Stimulated activated effector memory CD8-positive, alpha-beta T cell treated with anti-CD3 and anti-CD28 coated beads, Interleukin-12 subunit alpha, Interleukin-12 subunit beta, amount 100 ng/mL, for 72 hours (primary cell): ENCODE results near the gene RHOJ.
"Not testable (repeated sequence)": the region's sequence is repeated elsewhere in the genome, so short reads cannot be mapped to it uniquely, and the experiment has no call there.

Experiments used
- ATAC-seq: fragments of 150-1000 bp; cut with Tn5 transposase; 2 replicates; pipeline ENCODE4 v1.10.0; 2021
- DNase-seq, 2 donors: peaks; one replicate each; pipeline ENCODE4 v3.0.0; 2021 to 2022; ENCODE audit warnings: low spot score in 2 of 2
- H3K27ac Mint-ChIP-seq: one replicate; pipeline ENCODE4 v1.8.0; 2022; ENCODE audit warnings: mild to moderate bottlenecking, mixed read lengths
- H3K36me3 Mint-ChIP-seq: one replicate; pipeline ENCODE4 v1.8.0; 2022; ENCODE audit warnings: mild to moderate bottlenecking, mixed read lengths
- H3K4me1 Mint-ChIP-seq: one replicate; pipeline ENCODE4 v1.8.0; 2022; ENCODE audit warnings: mixed read lengths
- H3K4me3 Mint-ChIP-seq: one replicate; pipeline ENCODE4 v1.8.0; 2022; ENCODE audit warnings: mild to moderate bottlenecking, mixed read lengths
- H3K9me3 Mint-ChIP-seq: one replicate; pipeline ENCODE4 v1.8.0; 2022; ENCODE audit warnings: mixed read lengths

Gene RHOJ

GRCh38 chr14:63295231-63295685 is 91.0 kb downstream of the RHOJ start:
- no peak for DNase-seq
- peak overlapping the region; percentile 70 for H3K27ac Mint-ChIP-seq
- ATAC-seq, result no peak
- peaks cover 11% of the 10 kb centered on the region for H3K4me1 Mint-ChIP-seq
- H3K9me3 Mint-ChIP-seq, result no peaks in the 10 kb centered on the region
- peaks cover 6% of the 10 kb centered on the region for H3K36me3 Mint-ChIP-seq
- peak overlapping the region; percentile 60 for H3K4me3 Mint-ChIP-seq

GRCh38 chr14:63296060-63296563 is 91.9 kb downstream of the RHOJ start:
- Mint-ChIP-seq H3K9me3 (no peaks in the 10 kb centered on the region), H3K4me3 (peak overlapping the region; percentile 60), H3K4me1 (peaks cover 13% of the 10 kb centered on the region), H3K27ac (peak overlapping the region; percentile 43), H3K36me3 (peaks cover 6% of the 10 kb centered on the region)
- ATAC-seq, result peak; percentile 87
- DNase-seq, result peak in 1 of 2 donors; percentile 60

- H3K36me3 Mint-ChIP-seq, result peaks cover 6% of the 10 kb centered on the region
- no peaks in the 10 kb centered on the region for H3K9me3 Mint-ChIP-seq
- no peak overlapping the region for H3K4me3 Mint-ChIP-seq
- ATAC-seq, result no peak
- DNase-seq, result no peak
- no peak overlapping the region for H3K27ac Mint-ChIP-seq
- H3K4me1 Mint-ChIP-seq, result peaks cover 17% of the 10 kb centered on the region
These were observed 93.3 kb downstream of the RHOJ start for GRCh38 chr14:63297372-63298063.

GRCh38 chr14:63299351-63300110 is 95.3 kb downstream of the RHOJ start:
- no peaks in the 10 kb centered on the region for H3K9me3 Mint-ChIP-seq
- H3K4me1 Mint-ChIP-seq, result peaks cover 17% of the 10 kb centered on the region
- no peak overlapping the region for H3K27ac Mint-ChIP-seq
- no peak overlapping the region for H3K4me3 Mint-ChIP-seq
- ATAC-seq (no peak), DNase-seq (no peak)
- peaks cover 6% of the 10 kb centered on the region for H3K36me3 Mint-ChIP-seq

GRCh38 chr14:63300854-63301253 is 96.6 kb downstream of the RHOJ start:
- H3K4me3 Mint-ChIP-seq, result no peak overlapping the region
- ATAC-seq (no peak), DNase-seq (no peak)
- H3K4me1 Mint-ChIP-seq, result peaks cover 7% of the 10 kb centered on the region
- no peak overlapping the region for H3K27ac Mint-ChIP-seq
- no peaks in the 10 kb centered on the region for H3K9me3 Mint-ChIP-seq
- peaks cover 6% of the 10 kb centered on the region for H3K36me3 Mint-ChIP-seq

GRCh38 chr14:63301891-63302534 is 97.8 kb downstream of the RHOJ start:
- no peak overlapping the region for H3K27ac Mint-ChIP-seq
- H3K4me3 Mint-ChIP-seq, result no peak overlapping the region
- no peak for ATAC-seq
- H3K9me3 Mint-ChIP-seq, result no peaks in the 10 kb centered on the region
- no peak for DNase-seq
- no peaks in the 10 kb centered on the region for H3K36me3 Mint-ChIP-seq
- peaks cover 6% of the 10 kb centered on the region for H3K4me1 Mint-ChIP-seq

GRCh38 chr14:63304429-63304828 is 100.2 kb downstream of the RHOJ start:
- H3K27ac Mint-ChIP-seq, H3K9me3 Mint-ChIP-seq, H3K4me3 Mint-ChIP-seq, ATAC-seq, H3K36me3 Mint-ChIP-seq, DNase-seq: not testable (repeated sequence)
- peaks cover 12% of the 10 kb centered on the region for H3K4me1 Mint-ChIP-seq

- ATAC-seq (no peak), DNase-seq (no peak)
- no peak overlapping the region for H3K27ac Mint-ChIP-seq
- no peaks in the 10 kb centered on the region for H3K36me3 Mint-ChIP-seq
- H3K9me3 Mint-ChIP-seq, result no peaks in the 10 kb centered on the region
- H3K4me1 Mint-ChIP-seq, result peaks cover 6% of the 10 kb centered on the region
- H3K4me3 Mint-ChIP-seq, result no peak overlapping the region
These were observed 104.6 kb downstream of the RHOJ start for GRCh38 chr14:63308723-63309317.

- no peaks in the 10 kb centered on the region for H3K36me3 Mint-ChIP-seq
- no peak for DNase-seq
- no peak for ATAC-seq
These were observed 114.6 kb downstream of the RHOJ start, which contains the start of gene GPHB5 for GRCh38 chr14:63318835-63319234. Gene GPHB5 (minus strand): TSS chr14:63318935. CDS start chr14:63317849, 1,086 bp downstream.

GRCh38 chr14:63322472-63322871 is 118.2 kb downstream of the RHOJ start:
- H3K9me3 Mint-ChIP-seq, result no peaks in the 10 kb centered on the region
- H3K27ac Mint-ChIP-seq, result no peak overlapping the region
- H3K4me1 Mint-ChIP-seq, result no peaks in the 10 kb centered on the region
- no peak overlapping the region for H3K4me3 Mint-ChIP-seq
- H3K36me3 Mint-ChIP-seq, result no peaks in the 10 kb centered on the region
- ATAC-seq, result no peak
- DNase-seq, result no peak

More at GRCh38 chr14:63318835-63319234, 114.6 kb downstream of the RHOJ start, which contains the start of gene GPHB5:
- Mint-ChIP-seq H3K9me3 (no peaks in the 10 kb centered on the region), H3K4me1 (no peaks in the 10 kb centered on the region), H3K4me3 (no peak within 1 kb of the TSS), H3K27ac (no peak within 1 kb of the TSS)

GRCh38 chr14:63322897-63323573 is 118.8 kb downstream of the RHOJ start:
- no peaks in the 10 kb centered on the region for H3K9me3 Mint-ChIP-seq
- ATAC-seq, result no peak
- H3K36me3 Mint-ChIP-seq, result no peaks in the 10 kb centered on the region
- no peak overlapping the region for H3K4me3 Mint-ChIP-seq
- H3K27ac Mint-ChIP-seq, result no peak overlapping the region
- no peak for DNase-seq
- H3K4me1 Mint-ChIP-seq, result no peaks in the 10 kb centered on the region

- no peak overlapping the region for H3K27ac Mint-ChIP-seq
- no peaks in the 10 kb centered on the region for H3K36me3 Mint-ChIP-seq
- H3K4me1 Mint-ChIP-seq, result no peaks in the 10 kb centered on the region
- H3K9me3 Mint-ChIP-seq, result no peaks in the 10 kb centered on the region
- DNase-seq (no peak), ATAC-seq (no peak)
- no peak overlapping the region for H3K4me3 Mint-ChIP-seq
These were observed 122.6 kb downstream of the RHOJ start for GRCh38 chr14:63326840-63327239.

- no peaks in the 10 kb centered on the region for H3K36me3 Mint-ChIP-seq
- no peaks in the 10 kb centered on the region for H3K4me1 Mint-ChIP-seq
- H3K27ac Mint-ChIP-seq, result no peak overlapping the region
- no peak overlapping the region for H3K4me3 Mint-ChIP-seq
- no peaks in the 10 kb centered on the region for H3K9me3 Mint-ChIP-seq
- ATAC-seq, result no peak
- no peak for DNase-seq
These were observed 124.8 kb downstream of the RHOJ start for GRCh38 chr14:63328787-63329737.

GRCh38 chr14:63342371-63342770 is 138.1 kb downstream of the RHOJ start:
- Mint-ChIP-seq H3K4me3 (no peak overlapping the region), H3K4me1 (no peaks in the 10 kb centered on the region), H3K36me3 (no peaks in the 10 kb centered on the region), H3K27ac (no peak overlapping the region), H3K9me3 (peaks cover 3% of the 10 kb centered on the region)
- DNase-seq, result no peak
- ATAC-seq, result no peak
